NCI-H2107 (cell line): Measurements from ENCODE around the gene GRN.
A peak's percentile ranks its signal among the peaks of the same experiment; 100 is the strongest.
"Not testable (repeated sequence)": the region's sequence is repeated elsewhere in the genome, so short reads cannot be mapped to it uniquely, and the experiment has no call there.

Experiments
- DNase-seq: peaks from one replicate; lab custom pipeline; 2025; lab: John Stamatoyannopoulos, UW

Gene GRN

GRCh38 chr17:44346064-44346844 lies 1.2 kb downstream of the GRN start:
- no peak for DNase-seq

- DNase-seq, result not testable (repeated sequence)
These were observed 2.3 kb downstream of the GRN start for GRCh38 chr17:44347206-44348055.

- DNase-seq, result no peak
These were observed 3.3 kb downstream of the GRN start for GRCh38 chr17:44348234-44348987.

- DNase-seq, result no peak
These were observed 3.9 kb downstream of the GRN start for GRCh38 chr17:44348988-44349364.

GRCh38 chr17:44349553-44350070 lies 4.5 kb downstream of the GRN start:
- no peak for DNase-seq

- peak; percentile 28 for DNase-seq
These were observed 5.7 kb downstream of the GRN start for GRCh38 chr17:44350733-44351226.

- no peak for DNase-seq
These were observed 6.4 kb downstream of the GRN start for GRCh38 chr17:44351464-44351863.

GRCh38 chr17:44351961-44352827 lies 7.1 kb downstream of the GRN start:
- no peak for DNase-seq

GRCh38 chr17:44352828-44353671 lies 7.9 kb downstream of the GRN start:
- no peak for DNase-seq

- no peak for DNase-seq
These were observed 8.7 kb downstream of the GRN start for GRCh38 chr17:44353672-44354331.

GRCh38 chr17:44354582-44355561 lies 9.8 kb downstream of the GRN start:
- DNase-seq, result no peak

- DNase-seq, result no peak
These were observed 10.6 kb downstream of the GRN start for GRCh38 chr17:44355642-44356099.

- DNase-seq, result no peak
These were observed 11.1 kb downstream of the GRN start for GRCh38 chr17:44356241-44356640.

GRCh38 chr17:44358066-44358465 lies 13.0 kb downstream of the GRN start:
- no peak for DNase-seq

GRCh38 chr17:44359006-44359405 lies 13.9 kb downstream of the GRN start:
- no peak for DNase-seq

- DNase-seq, result no peak
These were observed 14.5 kb downstream of the GRN start for GRCh38 chr17:44359458-44360143.

- DNase-seq, result no peak
These were observed 15.0 kb downstream of the GRN start for GRCh38 chr17:44360144-44360533.

- no peak for DNase-seq
These were observed 15.7 kb downstream of the GRN start for GRCh38 chr17:44360826-44361225.
